ENCODE results near the gene SFMBT2.
A peak's percentile ranks its signal among the peaks of the same experiment; 100 is the strongest.

SFMBT2 gene

GRCh38 chr10:7136016-7136415 lies 274.8 kb downstream of the SFMBT2 start:
- DNase-seq (ENCODE audit: low read depth in 2 of 2), result no peak

GRCh38 chr10:7135188-7135587 lies 275.6 kb downstream of the SFMBT2 start:
- DNase-seq (ENCODE audit: low read depth in 2 of 2), result no peak

GRCh38 chr10:7134448-7134847 lies 276.4 kb downstream of the SFMBT2 start:
- DNase-seq (ENCODE audit: low read depth in 2 of 2), result no peak

- no peak for DNase-seq (ENCODE audit: low read depth in 2 of 2)
Measured at GRCh38 chr10:7133958-7134357, 276.9 kb downstream of the SFMBT2 start.

- DNase-seq (ENCODE audit: low read depth in 2 of 2), result no peak
Measured at GRCh38 chr10:7133278-7133677, 277.6 kb downstream of the SFMBT2 start.

- no peak for DNase-seq (ENCODE audit: low read depth in 2 of 2)
Measured at GRCh38 chr10:7130191-7130911, 280.5 kb downstream of the SFMBT2 start.

GRCh38 chr10:7123774-7124173 lies 287.1 kb downstream of the SFMBT2 start:
- no peak for DNase-seq (ENCODE audit: low read depth in 2 of 2)

- no peak for DNase-seq (ENCODE audit: low read depth in 2 of 2)
Measured at GRCh38 chr10:7122561-7122960, 288.3 kb downstream of the SFMBT2 start.

GRCh38 chr10:7121154-7121797 lies 289.6 kb downstream of the SFMBT2 start:
- DNase-seq (ENCODE audit: low read depth in 2 of 2), result peak; percentile 43 to 63

- no peak for DNase-seq (ENCODE audit: low read depth in 2 of 2)
Measured at GRCh38 chr10:7119325-7120015, 291.4 kb downstream of the SFMBT2 start.

GRCh38 chr10:7117806-7118674 lies 292.8 kb downstream of the SFMBT2 start:
- DNase-seq (ENCODE audit: low read depth in 2 of 2), result no peak

GRCh38 chr10:7117177-7117799 lies 293.5 kb downstream of the SFMBT2 start:
- DNase-seq (ENCODE audit: low read depth in 2 of 2), result no peak

- DNase-seq (ENCODE audit: low read depth in 2 of 2), result no peak
Measured at GRCh38 chr10:7111561-7111960, 299.3 kb downstream of the SFMBT2 start.

GRCh38 chr10:7111089-7111488 lies 299.7 kb downstream of the SFMBT2 start:
- no peak for DNase-seq (ENCODE audit: low read depth in 2 of 2)
